Mesendoderm (in vitro differentiated cells): ENCODE results near the gene AIFM1.

Source experiments
- DNase-seq: peaks from one replicate; pipeline ENCODE4 v3.0.0; 2013
- H2AK5ac ChIP-seq: 2 replicates; pipeline ENCODE4 v1.6.1; 2013; ENCODE audit warnings: low read length, inconsistent platforms
- H2BK120ac ChIP-seq: 2 replicates; pipeline ENCODE4 v1.6.1; 2013; ENCODE audit warnings: low read depth, mild to moderate bottlenecking, low read length, moderate library complexity, mixed read lengths
- H2BK15ac ChIP-seq: replicated peaks from 2 replicates; pipeline ENCODE4 v1.6.1; 2013; ENCODE audit warnings: low read depth, mild to moderate bottlenecking, moderate library complexity
- H2BK5ac ChIP-seq: 2 replicates; pipeline ENCODE4 v1.6.1; 2013; ENCODE audit warnings: low read length, inconsistent platforms
- H3K18ac ChIP-seq: 2 replicates; pipeline ENCODE4 v1.6.1; 2013; ENCODE audit warnings: mild to moderate bottlenecking, low read length, mixed read lengths
- H3K23ac ChIP-seq: one replicate; pipeline ENCODE4 v1.6.1; 2013; ENCODE audit warnings: low read length
- H3K27ac ChIP-seq: 2 replicates; pipeline ENCODE4 v1.5.1; 2013; ENCODE audit warnings: low read depth, mild to moderate bottlenecking, inconsistent platforms, low read length, moderate library complexity
- H3K27me3 ChIP-seq: 2 replicates; pipeline ENCODE4 v1.6.1; 2013; ENCODE audit warnings: low read length, control low read depth, mild to moderate bottlenecking, inconsistent platforms; ENCODE audit not compliant: insufficient read depth, poor library complexity
- H3K36me3 ChIP-seq: 2 replicates; pipeline ENCODE4 v1.6.1; 2013; ENCODE audit warnings: low read length, inconsistent platforms; ENCODE audit not compliant: control insufficient read depth, insufficient read depth
- H3K4ac ChIP-seq: one replicate; pipeline ENCODE4 v1.6.1; 2013; ENCODE audit warnings: low read depth, mild to moderate bottlenecking, low read length, moderate library complexity
- H3K4me1 ChIP-seq: 2 replicates; pipeline ENCODE4 v1.6.1; 2013; ENCODE audit warnings: low read depth, low read length, inconsistent platforms; ENCODE audit not compliant: control insufficient read depth
- H3K4me2 ChIP-seq: 2 replicates; pipeline ENCODE4 v1.6.1; 2013; ENCODE audit warnings: low read length
- H3K4me3 ChIP-seq: 2 replicates; pipeline ENCODE4 v1.5.1; 2013; ENCODE audit warnings: mild to moderate bottlenecking, low read length
- H3K56ac ChIP-seq: one replicate; pipeline ENCODE4 v1.6.1; 2013; ENCODE audit warnings: low read length
- H3K79me1 ChIP-seq: 2 replicates; pipeline ENCODE4 v1.6.1; 2013; ENCODE audit warnings: low read length, inconsistent platforms
- H3K79me2 ChIP-seq: 2 replicates; pipeline ENCODE4 v1.6.1; 2013; ENCODE audit warnings: mild to moderate bottlenecking, low read length; ENCODE audit not compliant: control insufficient read depth, insufficient read depth
- H3K9ac ChIP-seq: 2 replicates; pipeline ENCODE4 v1.6.1; 2013; ENCODE audit warnings: low read length, inconsistent platforms
- H4K5ac ChIP-seq: one replicate; pipeline ENCODE4 v1.6.1; 2013; ENCODE audit warnings: low read length
- H4K8ac ChIP-seq: one replicate; pipeline ENCODE4 v1.6.1; 2013; ENCODE audit warnings: low read depth, mild to moderate bottlenecking, control low read depth, low read length, moderate library complexity
- WGBS: extraction: QIAGEN DNeasy Blood & Tissue Kit; methylation state at CpG from one replicate; pipeline ENCODE4 v1.1.7; 2013; ENCODE audit warnings: low lambda C conversion rate, missing lambda C conversion rate; ENCODE audit not compliant: insufficient coverage; ENCODE audit errors: extremely low coverage; 5-methylcytosine and 5-hydroxymethylcytosine counted together

AIFM1 gene

DNA sequence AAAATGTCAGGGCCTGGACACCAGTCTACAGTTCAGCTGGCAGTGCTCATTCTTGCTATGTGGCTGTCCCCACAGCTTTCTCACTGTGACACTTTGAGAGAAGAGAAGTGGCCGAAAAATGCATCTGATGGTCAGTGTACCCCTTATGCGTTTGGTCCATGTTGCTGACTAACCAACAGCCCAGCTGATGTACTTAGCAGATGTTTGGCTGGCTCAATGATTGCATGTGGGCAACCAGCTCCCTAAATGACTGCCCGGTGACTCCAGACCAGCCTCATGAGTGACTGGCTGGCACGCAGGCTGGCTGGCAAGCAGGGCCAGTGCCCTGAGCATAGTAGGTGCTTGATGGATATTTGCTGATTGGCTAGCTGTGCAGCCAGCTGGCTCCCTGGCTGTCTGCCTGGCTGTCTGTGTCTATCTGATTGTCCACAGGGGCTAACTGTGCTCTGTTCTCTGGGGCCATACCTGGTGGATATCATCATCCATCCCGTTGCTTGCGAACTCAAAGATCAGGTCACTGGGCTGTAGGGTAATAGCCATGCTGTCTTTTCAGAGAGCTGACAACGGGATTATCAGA, 84.8 kb downstream of the AIFM1 start:
- H3K27me3 ChIP-seq = no peaks in the 10 kb centered on the region
- H3K79me2 ChIP-seq = no peaks in the 10 kb centered on the region
- no peak overlapping the region for H3K4me3 ChIP-seq
- H3K36me3 ChIP-seq = no peaks in the 10 kb centered on the region
- no peak overlapping the region for H4K5ac ChIP-seq
- peaks cover 3% of the 10 kb centered on the region for H3K4me1 ChIP-seq
- H2BK5ac ChIP-seq = no peak overlapping the region
- no peak overlapping the region for H3K9ac ChIP-seq
- no peak overlapping the region for H3K27ac ChIP-seq
- no CpG with 5 or more reads among the region's 7 CpGs for WGBS
- H3K4ac ChIP-seq = no peak overlapping the region
- H3K4me2 ChIP-seq = no peak overlapping the region
- H3K18ac ChIP-seq = no peak overlapping the region
- DNase-seq = no peak
- no peaks in the 10 kb centered on the region for H3K79me1 ChIP-seq
- H2BK120ac ChIP-seq = no peak overlapping the region
- peak overlapping the region; percentile 1 for H3K56ac ChIP-seq
- H2BK15ac ChIP-seq = no peak overlapping the region
- no peak overlapping the region for H4K8ac ChIP-seq
- H3K23ac ChIP-seq = no peak overlapping the region
- H2AK5ac ChIP-seq = no peak overlapping the region

DNA sequence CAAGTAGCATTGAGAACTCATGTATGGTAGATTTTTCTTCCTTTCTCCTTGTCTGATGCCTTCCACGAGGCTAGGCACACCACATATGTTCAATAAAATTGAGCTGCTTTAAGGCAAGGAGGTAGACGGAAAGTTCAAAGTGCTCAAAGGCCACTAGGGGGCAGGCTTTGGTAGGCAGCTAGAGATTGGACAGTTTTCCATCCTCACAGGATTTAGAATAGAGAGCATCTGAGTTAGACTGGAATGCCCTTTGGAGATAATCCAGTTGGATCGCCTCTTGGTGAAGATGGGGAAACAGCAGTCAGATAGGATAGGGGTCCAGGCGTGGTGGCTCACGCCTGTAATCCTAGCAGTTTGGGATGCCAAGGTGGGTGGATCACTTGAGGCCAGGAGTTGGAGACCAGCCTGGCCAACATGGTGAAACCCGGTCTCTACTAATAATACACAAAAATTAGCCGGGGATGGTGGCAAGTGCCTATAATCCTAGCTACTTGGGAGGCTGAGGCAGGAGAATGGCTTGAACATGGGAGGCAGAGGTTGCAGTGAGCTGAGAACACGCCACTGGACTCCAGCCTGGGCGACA, 85.7 kb downstream of the AIFM1 start:
- DNase-seq = peak; percentile 70
- Histone ChIP-seq H3K4me1 (peaks cover 3% of the 10 kb centered on the region), H3K23ac (no peak overlapping the region), H3K4ac (no peak overlapping the region), H2BK120ac (no peak overlapping the region), H2BK5ac (no peak overlapping the region), H4K5ac (no peak overlapping the region), H3K18ac (no peak overlapping the region), H3K4me2 (no peak overlapping the region), H3K56ac (no peak overlapping the region), H3K9ac (no peak overlapping the region), H3K79me1 (no peaks in the 10 kb centered on the region), H2AK5ac (no peak overlapping the region), H3K36me3 (no peaks in the 10 kb centered on the region), H3K27me3 (no peaks in the 10 kb centered on the region), H3K79me2 (no peaks in the 10 kb centered on the region), H2BK15ac (no peak overlapping the region), H3K27ac (no peak overlapping the region), H4K8ac (no peak overlapping the region), H3K4me3 (no peak overlapping the region)
- WGBS = no CpG with 5 or more reads among the region's 9 CpGs
